ENCODE measurements around the gene HDLBP.
"Not testable (repeated sequence)": the region's sequence is repeated elsewhere in the genome, so short reads cannot be mapped to it uniquely, and the experiment has no call there.

HDLBP gene

DNA sequence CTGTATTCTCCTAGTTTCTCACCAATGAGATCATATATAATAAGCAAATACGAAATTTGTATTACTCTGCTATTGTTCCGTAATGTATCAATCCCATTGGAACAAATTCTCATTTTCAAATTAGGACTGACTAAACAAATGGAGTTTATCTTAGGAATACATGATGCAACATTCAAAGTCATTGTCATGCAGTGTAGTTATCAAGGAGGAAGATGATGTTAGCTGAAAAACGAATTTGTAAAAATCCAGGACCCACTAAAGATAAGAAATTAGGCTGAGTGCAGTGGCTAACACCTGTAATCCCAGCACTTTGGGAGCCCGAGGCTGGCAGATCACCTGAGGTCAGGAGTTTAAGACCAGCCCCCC is 15.1 kb upstream of the HDLBP start:
- in situ Hi-C loops (cut with MboI; ENCODE audit: low sequenced_read_pairs) = no loop called here

DNA sequence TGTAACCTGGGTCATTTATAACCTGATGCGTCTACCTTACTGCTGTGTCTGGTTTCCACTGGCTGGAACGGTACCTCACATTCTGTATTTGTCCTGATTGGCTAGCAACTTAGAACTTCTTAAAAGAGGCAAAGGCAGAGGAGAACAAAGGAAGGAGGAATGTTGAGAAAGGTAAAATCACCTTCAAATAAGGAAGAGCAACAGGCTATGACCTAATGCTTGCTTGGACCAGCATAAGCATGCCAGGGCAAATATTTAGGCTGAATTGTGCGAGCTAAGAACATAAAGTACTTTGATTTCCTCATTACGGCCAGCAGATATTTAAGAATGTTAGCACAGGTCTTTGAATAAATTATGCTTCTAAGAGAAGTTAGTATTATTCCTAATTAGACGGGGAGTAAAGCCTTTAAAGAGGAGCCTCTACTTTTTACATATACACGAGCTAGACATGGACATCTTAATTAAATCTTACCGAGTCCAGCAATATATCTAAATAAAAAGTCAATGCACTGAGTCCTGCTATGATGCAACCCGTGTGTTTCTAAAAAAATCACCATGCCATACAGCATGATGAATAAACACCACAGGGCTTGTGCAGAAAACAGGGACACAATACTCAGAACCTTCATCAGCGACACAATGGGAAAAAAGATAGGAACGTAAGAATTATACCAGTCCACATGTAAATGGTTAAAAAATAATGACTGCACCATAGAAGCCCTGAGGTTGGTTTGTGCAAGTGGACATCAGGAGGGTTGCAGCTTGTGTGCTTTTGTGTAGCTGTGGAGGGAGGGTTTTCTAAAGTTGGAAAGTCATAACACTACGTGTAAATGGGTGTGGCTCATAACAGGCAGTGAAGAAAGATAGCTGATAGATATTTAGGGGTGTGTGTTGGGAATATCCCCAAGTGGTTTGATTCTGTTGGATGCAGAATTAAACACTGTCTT is 14.5 kb upstream of the HDLBP start:
- in situ Hi-C loops (cut with MboI; ENCODE audit: low sequenced_read_pairs) = no loop called here

DNA sequence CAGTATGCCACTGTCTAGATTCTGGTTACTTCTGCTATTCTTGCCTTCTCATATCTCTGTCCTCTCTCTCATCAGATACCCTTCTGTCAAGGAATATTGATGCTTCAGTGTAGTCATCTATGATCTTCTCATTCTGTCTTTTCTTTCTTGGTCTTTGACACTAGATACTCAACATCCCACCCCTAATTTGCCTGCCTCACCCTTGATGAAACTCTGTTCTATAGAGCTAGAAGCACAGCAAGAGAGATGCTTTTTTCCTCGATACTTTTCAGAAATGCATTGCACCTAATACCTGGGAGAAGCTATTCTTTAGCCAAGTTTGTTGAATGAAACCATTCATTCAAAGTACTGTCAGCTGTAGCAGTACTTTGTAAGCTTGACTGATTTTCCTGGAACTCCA is 9.8 kb upstream of the HDLBP start:
- in situ Hi-C loops (cut with MboI; ENCODE audit: low sequenced_read_pairs) = no loop called here

DNA sequence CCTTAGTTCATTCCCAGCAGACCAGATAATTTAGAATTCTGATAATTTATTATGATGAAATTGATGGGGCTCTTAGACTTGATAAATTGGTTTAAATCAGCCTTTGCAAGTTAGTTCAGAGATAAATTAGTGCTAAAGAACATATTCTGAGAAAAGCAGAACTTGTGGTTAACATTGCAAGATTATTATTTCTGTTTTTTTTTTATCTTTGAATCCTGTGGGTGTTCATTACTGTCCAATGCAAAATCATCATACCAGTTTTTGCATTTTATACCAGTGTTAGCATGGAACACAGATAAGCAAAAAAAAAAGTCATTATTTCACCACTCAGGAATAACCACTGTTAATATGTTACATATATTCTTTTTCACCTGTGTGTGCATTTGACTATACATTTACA is 9.3 kb upstream of the HDLBP start:
- in situ Hi-C loops (cut with MboI; ENCODE audit: low sequenced_read_pairs) = no loop called here

- in situ Hi-C loops (cut with MboI; ENCODE audit: low sequenced_read_pairs) = no loop called here
Observed at GRCh38 chr2:241323778-241324177, 8.3 kb upstream of the HDLBP start.

DNA sequence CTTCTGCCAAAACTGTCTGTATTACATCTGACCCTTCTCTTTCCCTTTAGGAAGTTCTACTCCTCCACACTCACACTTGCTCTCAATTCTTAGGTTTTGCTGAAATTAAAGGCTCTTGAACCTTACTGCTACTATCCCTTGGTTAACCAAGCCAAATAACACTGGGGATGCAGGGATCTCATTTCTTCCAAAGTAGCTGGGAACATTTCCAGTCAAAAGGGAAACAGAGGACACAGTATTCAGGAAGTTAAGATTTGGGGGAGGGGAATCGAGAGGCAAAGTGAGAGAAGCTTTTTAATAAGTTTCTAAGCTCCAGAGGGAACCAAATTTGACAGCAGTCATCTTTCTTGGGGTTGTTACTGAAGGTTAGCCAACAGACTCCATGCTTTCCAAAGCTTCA is 6.4 kb upstream of the HDLBP start:
- in situ Hi-C loops (cut with MboI; ENCODE audit: low sequenced_read_pairs) = no loop called here

GRCh38 chr2:241321033-241321432 is 5.6 kb upstream of the HDLBP start:
- in situ Hi-C loops (cut with MboI; ENCODE audit: low sequenced_read_pairs) = no loop called here

DNA sequence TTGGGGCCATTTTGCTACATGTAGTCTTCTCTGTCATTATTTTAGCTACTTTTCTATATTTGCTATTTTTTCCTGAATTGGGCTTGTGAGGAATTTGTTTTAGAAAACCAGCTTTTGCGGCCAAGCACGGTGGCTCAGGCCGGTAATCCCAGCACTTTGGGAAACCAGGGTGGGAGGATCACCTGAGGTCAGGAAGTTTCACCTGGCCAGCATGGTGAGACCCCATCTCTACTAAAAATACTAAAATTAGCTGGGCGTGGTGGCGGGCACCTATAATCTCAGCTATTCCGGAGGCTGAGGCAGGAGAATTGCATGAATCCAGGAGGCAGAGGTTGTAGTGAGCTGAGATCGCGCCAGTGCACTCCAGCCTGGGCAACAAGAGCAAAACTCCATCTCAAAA is 4.9 kb upstream of the HDLBP start:
- in situ Hi-C loops (cut with MboI; ENCODE audit: low sequenced_read_pairs) = no loop called here

GRCh38 chr2:241318830-241319229 is 3.4 kb upstream of the HDLBP start:
- in situ Hi-C loops (cut with MboI; ENCODE audit: low sequenced_read_pairs) = not testable (repeated sequence)

- in situ Hi-C loops (cut with MboI; ENCODE audit: low sequenced_read_pairs) = no loop called here
Observed at GRCh38 chr2:241317391-241317790, 1.9 kb upstream of the HDLBP start.

DNA sequence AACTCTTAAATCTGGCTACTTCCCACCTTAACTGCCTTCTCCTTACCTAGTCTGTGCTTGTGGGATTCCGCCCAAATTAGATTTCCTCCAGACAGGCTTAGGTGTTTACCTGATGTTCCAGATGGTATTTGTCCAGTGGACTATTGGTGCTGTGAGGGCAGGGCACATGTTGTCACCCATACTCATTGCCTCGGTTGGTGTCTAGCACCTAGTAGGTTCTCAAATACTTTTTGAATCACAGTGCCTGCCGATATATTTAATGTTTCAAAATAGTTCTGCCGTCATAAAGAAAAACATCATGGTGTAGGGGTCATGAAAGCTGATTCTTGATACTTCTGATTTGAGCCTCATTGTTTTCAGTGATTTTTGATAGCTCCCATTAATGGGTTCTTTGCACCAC is 1.4 kb upstream of the HDLBP start:
- in situ Hi-C loops (cut with MboI; ENCODE audit: low sequenced_read_pairs) = no loop called here

DNA sequence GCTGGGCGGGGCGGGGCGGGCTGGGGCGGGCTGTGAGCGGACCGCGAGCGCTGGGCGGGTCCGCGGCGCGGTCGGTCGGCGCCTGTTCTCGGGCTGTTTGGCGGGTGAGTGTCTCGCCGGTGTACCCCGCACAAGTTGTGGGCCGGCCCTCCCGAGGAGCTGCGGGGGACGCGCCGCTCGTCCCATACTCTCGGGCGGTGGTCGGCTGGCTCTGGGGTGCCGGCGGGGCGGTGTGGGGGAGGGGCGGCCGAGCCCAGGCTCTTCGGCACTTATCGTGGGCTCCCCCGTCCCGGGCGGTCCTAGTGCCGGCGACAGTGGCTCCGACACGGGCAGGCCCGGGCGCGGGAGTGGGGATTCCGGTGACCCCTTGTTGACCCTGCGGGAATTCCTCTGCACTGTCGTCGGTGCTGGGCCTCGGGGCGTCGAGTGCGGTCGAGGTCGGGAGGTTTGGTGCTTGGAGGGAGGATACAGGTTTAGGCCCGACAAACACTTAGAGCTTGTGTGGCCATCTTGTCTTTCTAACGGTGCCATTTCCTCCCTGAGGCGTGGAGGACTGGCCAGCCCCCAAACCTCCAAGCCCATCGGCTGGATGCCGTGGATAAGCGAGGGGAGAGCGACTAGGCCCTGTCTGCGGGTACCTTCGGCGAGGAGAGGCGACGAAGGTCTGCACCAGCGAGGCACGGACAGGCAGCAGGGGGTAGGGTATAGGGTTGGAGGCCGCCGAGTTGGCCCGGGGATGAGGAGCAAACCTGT is 583 bp upstream of the HDLBP start, which contains the start of gene SEPTIN2:
SEPTIN2 (plus strand) TSS at position 47 of the 753 bp plus-strand sequence. CDS start 8,308 bp downstream, outside the sequence.
- in situ Hi-C loops (cut with MboI; ENCODE audit: low sequenced_read_pairs) = no loop called here

DNA sequence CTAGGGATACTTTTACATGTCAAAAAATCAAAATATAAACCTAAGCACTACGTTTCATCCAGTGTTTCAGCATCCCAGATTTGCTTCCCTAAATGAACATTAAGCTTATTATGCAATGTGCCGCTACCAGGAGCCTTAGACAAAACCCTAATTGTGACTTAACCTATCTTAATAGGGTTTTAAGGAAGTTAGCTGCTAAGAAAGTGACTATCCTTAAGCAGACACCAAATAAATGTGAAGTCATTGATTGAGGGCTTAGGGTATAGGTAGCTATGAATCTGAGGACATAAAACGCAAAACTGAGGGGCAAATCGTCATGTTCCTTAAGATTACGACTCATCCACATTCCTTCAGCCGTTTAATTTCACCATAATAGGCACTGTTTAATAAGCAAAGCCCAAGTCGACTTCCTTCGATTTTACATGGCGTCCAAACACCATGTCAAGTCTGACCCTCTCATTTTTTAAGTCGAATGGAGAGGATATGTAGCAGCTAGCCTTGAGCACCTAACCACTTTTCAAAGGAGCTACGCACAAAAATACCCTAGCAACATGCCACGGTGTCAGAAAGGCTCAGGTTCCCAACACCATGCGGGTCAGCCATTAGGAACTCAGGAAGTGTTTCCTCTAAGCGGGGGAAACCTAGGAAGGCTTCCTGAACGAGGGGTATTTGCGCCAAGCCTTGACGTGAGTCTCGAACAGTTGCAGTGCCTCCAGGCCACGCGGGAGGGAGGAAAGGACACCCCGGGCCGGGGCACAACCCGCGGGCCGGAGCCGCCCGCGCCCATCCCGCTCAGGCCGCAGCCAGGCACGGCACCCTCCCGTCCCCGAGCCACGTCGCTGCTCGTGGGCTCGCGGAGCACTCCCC is 1.0 kb downstream of the HDLBP start:
- in situ Hi-C loops (cut with MboI; ENCODE audit: low sequenced_read_pairs) = no loop called here

- in situ Hi-C loops (cut with MboI; ENCODE audit: low sequenced_read_pairs) = no loop called here
Observed at GRCh38 chr2:241313543-241314095, 1.9 kb downstream of the HDLBP start.

DNA sequence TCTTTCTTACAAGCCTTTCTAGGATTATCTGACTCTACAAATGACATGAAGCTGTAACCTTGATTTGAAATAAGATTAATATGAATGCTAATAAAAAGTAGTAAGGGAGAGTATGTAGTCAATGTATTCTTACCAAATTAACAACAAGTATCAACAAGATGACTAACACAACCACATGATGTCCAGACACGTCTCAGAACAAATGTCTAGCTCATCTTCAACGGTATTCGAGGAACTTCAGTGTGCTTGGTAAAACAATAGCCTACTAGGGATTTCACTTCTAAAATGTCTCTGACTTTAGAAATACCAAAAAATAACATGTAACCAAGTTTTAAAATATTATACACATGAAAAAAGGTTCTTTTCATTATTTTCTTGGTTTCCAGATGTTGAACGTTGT is 3.4 kb downstream of the HDLBP start:
- in situ Hi-C loops (cut with MboI; ENCODE audit: low sequenced_read_pairs) = no loop called here

DNA sequence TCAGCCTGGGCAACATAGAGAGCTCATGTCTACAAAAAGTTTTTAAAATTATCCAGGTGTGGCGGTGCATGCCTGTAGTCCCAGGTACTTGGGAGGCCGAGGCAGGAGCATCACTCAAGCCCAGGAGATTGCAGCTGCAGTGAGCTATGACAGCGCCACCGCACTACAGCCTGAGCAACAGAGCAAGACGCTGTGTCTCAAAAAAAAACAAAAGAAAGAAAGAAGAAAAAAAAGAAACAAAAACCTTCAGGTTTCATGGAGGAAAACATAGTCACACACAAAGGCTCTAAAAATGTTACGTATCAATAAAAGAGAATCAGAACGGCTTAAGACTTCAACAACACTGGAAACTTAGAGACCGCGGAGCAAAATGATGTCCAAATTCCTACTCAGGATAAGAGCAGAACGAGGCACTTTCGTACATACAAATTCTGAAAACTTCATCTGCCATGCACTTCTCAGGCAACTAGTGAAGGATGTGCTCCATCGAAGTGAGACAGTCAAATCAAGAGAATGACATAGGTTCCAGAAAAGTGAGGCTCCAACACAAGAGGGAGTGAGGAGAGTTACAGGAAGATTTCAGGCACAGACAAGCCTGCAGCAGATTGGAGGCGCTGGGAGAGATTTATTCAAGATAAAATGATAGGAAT is 4.4 kb downstream of the HDLBP start:
- in situ Hi-C loops (cut with MboI; ENCODE audit: low sequenced_read_pairs) = no loop called here

DNA sequence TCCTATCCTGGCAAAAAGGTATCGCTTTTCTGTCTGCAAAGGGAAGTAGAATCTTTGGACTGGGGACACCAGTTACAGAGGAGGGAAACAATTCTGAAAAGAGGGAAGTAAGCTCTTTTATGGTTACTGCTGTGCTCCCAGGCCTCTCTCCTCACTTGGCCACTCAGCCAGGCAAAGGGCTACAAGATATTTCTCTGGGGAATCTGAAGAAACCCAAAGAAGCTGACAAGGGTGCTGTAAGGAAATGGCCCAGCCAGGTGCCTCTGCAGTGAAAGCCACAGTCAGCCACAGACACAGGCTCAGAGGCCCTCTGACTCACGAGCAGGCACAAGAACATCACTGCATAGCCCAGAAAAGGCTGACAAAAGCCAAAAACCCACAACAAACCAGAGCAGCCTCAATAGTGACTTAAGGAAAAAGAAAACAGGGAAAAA is 5.8 kb downstream of the HDLBP start:
- in situ Hi-C loops (cut with MboI; ENCODE audit: low sequenced_read_pairs) = no loop called here

- in situ Hi-C loops (cut with MboI; ENCODE audit: low sequenced_read_pairs) = no loop called here
Observed at GRCh38 chr2:241308832-241309500, 6.5 kb downstream of the HDLBP start.

DNA sequence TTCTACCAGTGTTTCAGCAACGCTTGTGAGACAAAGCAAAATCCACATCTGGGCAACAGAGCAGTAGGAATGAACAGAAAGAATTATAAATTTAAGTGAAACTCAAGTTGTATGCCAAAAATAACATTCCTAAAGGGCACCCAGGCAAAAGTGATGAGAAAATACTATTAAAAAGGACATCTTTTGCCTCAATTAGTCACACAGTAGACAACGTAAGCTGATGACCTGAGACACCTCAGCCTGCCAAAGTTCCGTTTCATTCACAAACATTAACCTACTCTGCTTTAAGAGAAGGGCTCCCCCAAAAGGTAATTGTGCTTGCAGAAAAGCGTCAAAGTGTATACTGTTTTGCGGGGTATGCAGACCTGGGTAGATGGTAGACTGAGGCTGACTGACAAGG is 7.2 kb downstream of the HDLBP start:
- in situ Hi-C loops (cut with MboI; ENCODE audit: low sequenced_read_pairs) = no loop called here

DNA sequence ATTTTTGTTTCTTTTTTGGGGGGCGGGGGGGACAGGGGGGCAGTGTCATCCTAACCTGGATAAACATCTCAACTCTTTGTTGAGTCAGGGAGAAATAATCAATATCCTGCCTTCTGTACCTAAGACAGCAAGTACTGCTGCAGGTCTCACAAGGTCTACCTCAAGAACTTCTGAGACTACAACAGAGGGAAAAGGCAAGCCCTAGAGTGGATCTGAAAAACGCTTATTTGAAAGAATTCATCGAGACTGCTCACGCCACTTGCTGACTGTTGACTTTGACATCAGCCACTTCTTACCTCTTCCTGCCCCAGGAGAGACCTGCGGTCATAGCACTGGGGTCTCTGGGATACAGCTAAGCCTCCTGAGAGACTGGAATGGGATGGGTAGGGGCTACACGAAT is 8.4 kb downstream of the HDLBP start:
- in situ Hi-C loops (cut with MboI; ENCODE audit: low sequenced_read_pairs) = no loop called here

All from hTERT RPE-1 (cell line).